H9 (cell line): ENCODE results near the gene G6PC1. TPM values are rescaled to one million over a fixed set of nuclear protein-coding genes. Genes with fewer than 3 reads are reported as not detected.

Experiments
- DNase-seq: peaks from one replicate; pipeline ENCODE4 v3.0.0-alpha.2; 2017
- H2AFZ ChIP-seq: one replicate; pipeline ENCODE4 v1.6.1; 2013; ENCODE audit warnings: mild to moderate bottlenecking, low read length, control low read depth, moderate library complexity
- H2AK5ac ChIP-seq: 2 replicates; pipeline ENCODE4 v1.6.1; 2013; ENCODE audit warnings: low read length, control low read depth, mixed read lengths; ENCODE audit not compliant: insufficient read length
- H2BK120ac ChIP-seq: one replicate; pipeline ENCODE4 v1.6.1; 2013; ENCODE audit warnings: low read depth, mild to moderate bottlenecking, low read length, control low read depth, inconsistent platforms; ENCODE audit not compliant: poor library complexity, severe bottlenecking
- H2BK12ac ChIP-seq: 2 replicates; pipeline ENCODE4 v1.6.1; 2013; ENCODE audit warnings: low read length, control low read depth, mixed read lengths, low read depth; ENCODE audit not compliant: insufficient read length
- H2BK15ac ChIP-seq: 2 replicates; pipeline ENCODE4 v1.6.1; 2013; ENCODE audit warnings: low read depth, low read length, control low read depth
- H2BK20ac ChIP-seq: one replicate; pipeline ENCODE4 v1.6.1; 2013; ENCODE audit warnings: low read depth, mild to moderate bottlenecking, low read length, control low read depth, inconsistent platforms; ENCODE audit not compliant: poor library complexity, severe bottlenecking
- H2BK5ac ChIP-seq: 2 replicates; pipeline ENCODE4 v1.6.1; 2013; ENCODE audit warnings: low read length, control low read depth, mixed read lengths; ENCODE audit not compliant: insufficient read length
- H3K14ac ChIP-seq: 2 replicates; pipeline ENCODE4 v1.6.1; 2013; ENCODE audit warnings: low read length, control low read depth; ENCODE audit not compliant: insufficient read depth
- H3K18ac ChIP-seq: 2 replicates; pipeline ENCODE4 v1.6.1; 2013; ENCODE audit warnings: low read depth, mild to moderate bottlenecking, mixed read lengths, low read length, control low read depth; ENCODE audit not compliant: insufficient read length
- H3K23ac ChIP-seq: 2 replicates; pipeline ENCODE4 v1.6.1; 2013; ENCODE audit warnings: low read length, control low read depth, mixed read lengths, low read depth; ENCODE audit not compliant: insufficient read length
- H3K23me2 ChIP-seq: 2 replicates; pipeline ENCODE4 v1.6.1; 2013; ENCODE audit warnings: low read depth, mild to moderate bottlenecking, mixed read lengths, low read length, control low read depth; ENCODE audit not compliant: insufficient read length, poor library complexity, severe bottlenecking
- H3K27ac ChIP-seq: 2 replicates; pipeline ENCODE4 v1.5.1; 2013; ENCODE audit warnings: low read length, control low read depth, mixed read lengths, low read depth; ENCODE audit not compliant: insufficient read length
- H3K27me3 ChIP-seq: 2 replicates; pipeline ENCODE4 v1.6.1; 2013; ENCODE audit warnings: low read length, control low read depth, inconsistent platforms; ENCODE audit not compliant: insufficient read depth
- H3K4ac ChIP-seq: 2 replicates; pipeline ENCODE4 v1.6.1; 2013; ENCODE audit warnings: low read depth, mild to moderate bottlenecking, control low read depth, inconsistent platforms, low read length, moderate library complexity
- H3K4me1 ChIP-seq: 2 replicates; pipeline ENCODE4 v1.6.1; 2013; ENCODE audit warnings: low read length, control low read depth, inconsistent platforms; ENCODE audit not compliant: insufficient read depth
- H3K4me2 ChIP-seq: 2 replicates; pipeline ENCODE4 v1.6.1; 2013; ENCODE audit warnings: low read length, control low read depth, mixed read lengths; ENCODE audit not compliant: insufficient read length, insufficient read depth
- H3K56ac ChIP-seq: 2 replicates; pipeline ENCODE4 v1.6.1; 2013; ENCODE audit warnings: low read depth, mild to moderate bottlenecking, mixed read lengths, low read length, control low read depth; ENCODE audit not compliant: insufficient read length
- H3K79me1 ChIP-seq: 2 replicates; pipeline ENCODE4 v1.6.1; 2013; ENCODE audit warnings: low read depth, mild to moderate bottlenecking, moderate library complexity, low read length, control low read depth, inconsistent platforms; ENCODE audit not compliant: insufficient read depth, poor library complexity, severe bottlenecking
- H3K79me2 ChIP-seq: 2 replicates; pipeline ENCODE4 v1.6.1; 2013; ENCODE audit warnings: low read length, control low read depth, inconsistent platforms; ENCODE audit not compliant: insufficient read depth
- H3K9ac ChIP-seq: 2 replicates; pipeline ENCODE4 v1.6.1; 2013; ENCODE audit warnings: low read length, control low read depth, mixed read lengths; ENCODE audit not compliant: insufficient read length; ENCODE audit errors: extremely low read depth
- H3K9me3 ChIP-seq: one replicate; pipeline ENCODE4 v1.6.1; 2013; ENCODE audit warnings: low read depth, low read length, inconsistent platforms; ENCODE audit not compliant: control insufficient read depth
- H3T11ph ChIP-seq: one replicate; pipeline ENCODE4 v1.6.1; 2013; ENCODE audit warnings: mild to moderate bottlenecking, low read length, control low read depth, inconsistent platforms
- H4K20me1 ChIP-seq: one replicate; pipeline ENCODE4 v1.6.1; 2013; ENCODE audit not compliant: control insufficient read depth, insufficient read length, insufficient read depth
- H4K5ac ChIP-seq: 2 replicates; pipeline ENCODE4 v1.6.1; 2013; ENCODE audit warnings: low read depth, mild to moderate bottlenecking, mixed read lengths, low read length, control low read depth; ENCODE audit not compliant: insufficient read length
- H4K8ac ChIP-seq: replicated peaks from 2 replicates; pipeline ENCODE4 v1.6.1; 2013; ENCODE audit warnings: low read length, control low read depth, mixed read lengths, low read depth; ENCODE audit not compliant: insufficient read length
- H4K91ac ChIP-seq: 2 replicates; pipeline ENCODE4 v1.6.1; 2013; ENCODE audit warnings: low read depth, mild to moderate bottlenecking, moderate library complexity, mixed read lengths, low read length, control low read depth; ENCODE audit not compliant: insufficient read length
- H3K27ac Mint-ChIP-seq, 3 experiments: 2 replicates in 2 of 3; 3 replicates in 1 of 3; pipeline ENCODE4 v1.8.0; 2020 to 2021; ENCODE audit warnings: mixed read lengths in 3 of 3, mild to moderate bottlenecking in 1 of 3, moderate library complexity in 1 of 3
- H3K27me3 Mint-ChIP-seq: 2 replicates; pipeline ENCODE4 v1.8.0; 2021; ENCODE audit warnings: low read depth, mild to moderate bottlenecking, moderate library complexity, mixed read lengths
- H3K36me3 Mint-ChIP-seq, 3 experiments: 2 replicates in 2 of 3; 3 replicates in 1 of 3; pipeline ENCODE4 v1.8.0; 2020 to 2021; ENCODE audit warnings: low read depth in 3 of 3, mixed read lengths in 3 of 3; ENCODE audit not compliant: insufficient read depth in 1 of 3
- H3K4me1 Mint-ChIP-seq, 2 experiments: 2 replicates each; pipeline ENCODE4 v1.8.0; 2020; ENCODE audit warnings: mixed read lengths in 2 of 2
- H3K4me3 Mint-ChIP-seq, 2 experiments: 2 replicates in 1 of 2; 3 replicates in 1 of 2; pipeline ENCODE4 v1.8.0; 2020 to 2021; ENCODE audit warnings: mild to moderate bottlenecking in 2 of 2, mixed read lengths in 2 of 2, moderate library complexity in 1 of 2
- H3K9me3 Mint-ChIP-seq, 2 experiments: 2 replicates in 1 of 2; 3 replicates in 1 of 2; pipeline ENCODE4 v1.8.0; 2020; ENCODE audit warnings: mild to moderate bottlenecking in 2 of 2, mixed read lengths in 2 of 2, moderate library complexity in 1 of 2
- WGBS: extraction: QIAGEN DNeasy Blood & Tissue Kit; methylation state at CpG from one replicate; pipeline ENCODE4 v1.1.7; 2013; ENCODE audit warnings: missing lambda C conversion rate, low lambda C conversion rate, mixed read lengths; ENCODE audit not compliant: insufficient read length; ENCODE audit errors: extremely low coverage; 5-methylcytosine and 5-hydroxymethylcytosine counted together
- total RNA-seq: library from RNA; stranded (reverse); gene quantifications from 2 replicates; pipeline ENCODE4 v1.2.1, GENCODE V29; 2021
- TF ChIP-seq, protein P1 (sequence below): fragments of 200-600 bp; sonication (generic); conservative IDR thresholded peaks from 3 replicates; pipeline ENCODE4 v1.8.0; 2021; ENCODE audit warnings: antibody characterized with exemption, mild to moderate bottlenecking

Gene G6PC1
- total RNA-seq, 1 experiment from 2014 or later = not detected

- Histone ChIP-seq H3K56ac (no peak overlapping the region), H3K4ac (no peak overlapping the region)
These were observed 29.0 kb upstream of the G6PC1 start for GRCh38 chr17:42871647-42872046.

More at GRCh38 chr17:42871647-42872046, 29.0 kb upstream of the G6PC1 start:
- H3K14ac ChIP-seq = no peak overlapping the region
- no peak overlapping the region for H3K27ac ChIP-seq
- peaks cover 0 to 9% (median 7%) of the 10 kb centered on the region in 3 experiments; a peak in 6 of 7 replicates for H3K36me3 Mint-ChIP-seq
- H2BK15ac ChIP-seq = no peak overlapping the region
- H3K4me2 ChIP-seq = no peak overlapping the region
- H3K9me3 Mint-ChIP-seq = peaks cover 21% of the 10 kb centered on the region in 2 experiments
- no peak overlapping the region for H2AFZ ChIP-seq
- no peak overlapping the region for H4K91ac ChIP-seq
- H4K8ac ChIP-seq = no peak overlapping the region
- no peaks in the 10 kb centered on the region for H4K20me1 ChIP-seq
- no peak overlapping the region for H2BK12ac ChIP-seq
- H3T11ph ChIP-seq = no peak overlapping the region
- H3K18ac ChIP-seq = no peak overlapping the region
- no peak overlapping the region for H3K23ac ChIP-seq
- H3K79me1 ChIP-seq = no peaks in the 10 kb centered on the region
- no peak overlapping the region for H2BK120ac ChIP-seq
- no peak overlapping the region for H3K4me3 Mint-ChIP-seq
- H3K79me2 ChIP-seq = no peaks in the 10 kb centered on the region
- H3K4me1 Mint-ChIP-seq = peaks cover 6 to 7% of the 10 kb centered on the region in 2 experiments
- no peak overlapping the region for H3K27ac Mint-ChIP-seq
- H3K23me2 ChIP-seq = no peaks in the 10 kb centered on the region
- TF ChIP-seq, protein P1, sequence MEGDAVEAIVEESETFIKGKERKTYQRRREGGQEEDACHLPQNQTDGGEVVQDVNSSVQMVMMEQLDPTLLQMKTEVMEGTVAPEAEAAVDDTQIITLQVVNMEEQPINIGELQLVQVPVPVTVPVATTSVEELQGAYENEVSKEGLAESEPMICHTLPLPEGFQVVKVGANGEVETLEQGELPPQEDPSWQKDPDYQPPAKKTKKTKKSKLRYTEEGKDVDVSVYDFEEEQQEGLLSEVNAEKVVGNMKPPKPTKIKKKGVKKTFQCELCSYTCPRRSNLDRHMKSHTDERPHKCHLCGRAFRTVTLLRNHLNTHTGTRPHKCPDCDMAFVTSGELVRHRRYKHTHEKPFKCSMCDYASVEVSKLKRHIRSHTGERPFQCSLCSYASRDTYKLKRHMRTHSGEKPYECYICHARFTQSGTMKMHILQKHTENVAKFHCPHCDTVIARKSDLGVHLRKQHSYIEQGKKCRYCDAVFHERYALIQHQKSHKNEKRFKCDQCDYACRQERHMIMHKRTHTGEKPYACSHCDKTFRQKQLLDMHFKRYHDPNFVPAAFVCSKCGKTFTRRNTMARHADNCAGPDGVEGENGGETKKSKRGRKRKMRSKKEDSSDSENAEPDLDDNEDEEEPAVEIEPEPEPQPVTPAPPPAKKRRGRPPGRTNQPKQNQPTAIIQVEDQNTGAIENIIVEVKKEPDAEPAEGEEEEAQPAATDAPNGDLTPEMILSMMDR = no peak
- no peaks in the 10 kb centered on the region for H3K9me3 ChIP-seq
- no peaks in the 10 kb centered on the region for H3K4me1 ChIP-seq
- H3K9ac ChIP-seq = no peak overlapping the region
- no peak for DNase-seq
- peaks cover 19% of the 10 kb centered on the region for H3K27me3 Mint-ChIP-seq
- WGBS = no CpG with 5 or more reads among the region's 4 CpGs
- no peaks in the 10 kb centered on the region for H3K27me3 ChIP-seq
- H2AK5ac ChIP-seq = no peak overlapping the region
- no peak overlapping the region for H4K5ac ChIP-seq
- H2BK20ac ChIP-seq = no peak overlapping the region
- H2BK5ac ChIP-seq = no peak overlapping the region
